ENCODE results near the gene PIEZO2.

Gene PIEZO2

DNA sequence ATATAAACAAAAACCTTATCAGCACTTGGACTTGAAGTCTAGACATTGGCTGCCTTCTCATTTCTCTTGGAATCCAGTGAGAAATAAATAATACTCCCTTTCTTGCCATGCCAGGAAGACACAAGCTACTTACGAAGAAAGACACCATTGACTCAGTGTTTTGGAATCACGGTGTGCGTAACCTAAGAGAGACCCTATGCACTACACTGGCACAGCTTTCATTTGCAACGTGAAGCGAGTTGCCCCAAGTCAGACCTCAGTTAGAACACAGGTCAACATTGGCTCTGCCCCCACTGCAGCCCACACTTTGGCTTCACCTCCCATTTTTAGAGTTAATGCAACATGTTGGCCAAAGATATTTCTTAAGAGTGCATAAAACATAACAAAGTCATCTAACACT, 54.2 kb downstream of the PIEZO2 start:
- no peaks in the 10 kb centered on the region for H3K4me1 ChIP-seq
- no peaks in the 10 kb centered on the region for H3K36me3 ChIP-seq
- H3K4me3 ChIP-seq (ENCODE audit: low read depth, low read length) = no peak overlapping the region
- TF ChIP-seq, protein P1, sequence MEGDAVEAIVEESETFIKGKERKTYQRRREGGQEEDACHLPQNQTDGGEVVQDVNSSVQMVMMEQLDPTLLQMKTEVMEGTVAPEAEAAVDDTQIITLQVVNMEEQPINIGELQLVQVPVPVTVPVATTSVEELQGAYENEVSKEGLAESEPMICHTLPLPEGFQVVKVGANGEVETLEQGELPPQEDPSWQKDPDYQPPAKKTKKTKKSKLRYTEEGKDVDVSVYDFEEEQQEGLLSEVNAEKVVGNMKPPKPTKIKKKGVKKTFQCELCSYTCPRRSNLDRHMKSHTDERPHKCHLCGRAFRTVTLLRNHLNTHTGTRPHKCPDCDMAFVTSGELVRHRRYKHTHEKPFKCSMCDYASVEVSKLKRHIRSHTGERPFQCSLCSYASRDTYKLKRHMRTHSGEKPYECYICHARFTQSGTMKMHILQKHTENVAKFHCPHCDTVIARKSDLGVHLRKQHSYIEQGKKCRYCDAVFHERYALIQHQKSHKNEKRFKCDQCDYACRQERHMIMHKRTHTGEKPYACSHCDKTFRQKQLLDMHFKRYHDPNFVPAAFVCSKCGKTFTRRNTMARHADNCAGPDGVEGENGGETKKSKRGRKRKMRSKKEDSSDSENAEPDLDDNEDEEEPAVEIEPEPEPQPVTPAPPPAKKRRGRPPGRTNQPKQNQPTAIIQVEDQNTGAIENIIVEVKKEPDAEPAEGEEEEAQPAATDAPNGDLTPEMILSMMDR (IDR thresholded peaks at IDR 0.05; ENCODE audit: low read depth, low read length) = no peak
- DNase-seq = no peak
- no peaks in the 10 kb centered on the region for H3K27me3 ChIP-seq
- H3K9me3 ChIP-seq = no peaks in the 10 kb centered on the region

GRCh38 chr18:11091746-11092145, 57.6 kb downstream of the PIEZO2 start:
- no peaks in the 10 kb centered on the region for H3K9me3 ChIP-seq
- no peak overlapping the region for H3K4me3 ChIP-seq (ENCODE audit: low read depth, low read length)
- TF ChIP-seq, protein P1 (IDR thresholded peaks at IDR 0.05; ENCODE audit: low read depth, low read length) = no peak
- no peaks in the 10 kb centered on the region for H3K27me3 ChIP-seq
- no peak for DNase-seq
- no peaks in the 10 kb centered on the region for H3K36me3 ChIP-seq
- H3K4me1 ChIP-seq = no peaks in the 10 kb centered on the region; the same call in 1 of the 2 replicates

- DNase-seq = no peak
- Histone ChIP-seq H3K9me3 (no peaks in the 10 kb centered on the region), H3K27me3 (no peaks in the 10 kb centered on the region), H3K4me3 (ENCODE audit: low read depth, low read length) (no peak overlapping the region), H3K36me3 (no peaks in the 10 kb centered on the region), H3K4me1 (no peaks in the 10 kb centered on the region; the same call in 1 of the 2 replicates)
- TF ChIP-seq, protein P1 (IDR thresholded peaks at IDR 0.05; ENCODE audit: low read depth, low read length) = no peak
These were observed 59.2 kb downstream of the PIEZO2 start for GRCh38 chr18:11089931-11090715.

GRCh38 chr18:11081009-11081532, 68.3 kb downstream of the PIEZO2 start:
- Histone ChIP-seq H3K27me3 (no peaks in the 10 kb centered on the region), H3K4me3 (ENCODE audit: low read depth, low read length) (no peak overlapping the region), H3K4me1 (no peaks in the 10 kb centered on the region), H3K9me3 (no peaks in the 10 kb centered on the region), H3K36me3 (no peaks in the 10 kb centered on the region)
- no peak for DNase-seq
- TF ChIP-seq, protein P1 (IDR thresholded peaks at IDR 0.05; ENCODE audit: low read depth, low read length) = no peak

DNA sequence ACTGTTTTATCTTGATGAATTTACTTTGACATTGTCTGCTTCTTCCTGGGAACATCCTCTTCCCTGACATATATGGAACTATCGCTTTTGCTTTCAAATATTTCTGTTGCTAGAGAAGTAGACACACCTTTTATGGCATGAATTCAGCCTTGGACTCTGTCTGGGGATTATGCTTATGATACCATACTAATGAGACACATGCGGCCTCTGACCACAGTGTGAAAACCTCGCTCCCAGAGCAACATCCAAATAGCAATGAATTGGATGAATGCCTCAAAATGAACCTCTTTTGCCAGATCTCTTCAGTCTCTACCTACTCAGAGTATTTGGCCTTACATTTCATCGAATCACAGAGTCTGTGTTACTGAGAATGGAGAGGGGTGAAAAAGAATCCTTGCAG, 70.9 kb downstream of the PIEZO2 start:
- Histone ChIP-seq H3K4me1 (no peaks in the 10 kb centered on the region), H3K27me3 (no peaks in the 10 kb centered on the region), H3K9me3 (no peaks in the 10 kb centered on the region), H3K36me3 (no peaks in the 10 kb centered on the region), H3K4me3 (ENCODE audit: low read depth, low read length) (no peak overlapping the region)
- TF ChIP-seq, protein P1 (IDR thresholded peaks at IDR 0.05; ENCODE audit: low read depth, low read length) = no peak
- DNase-seq = no peak

DNA sequence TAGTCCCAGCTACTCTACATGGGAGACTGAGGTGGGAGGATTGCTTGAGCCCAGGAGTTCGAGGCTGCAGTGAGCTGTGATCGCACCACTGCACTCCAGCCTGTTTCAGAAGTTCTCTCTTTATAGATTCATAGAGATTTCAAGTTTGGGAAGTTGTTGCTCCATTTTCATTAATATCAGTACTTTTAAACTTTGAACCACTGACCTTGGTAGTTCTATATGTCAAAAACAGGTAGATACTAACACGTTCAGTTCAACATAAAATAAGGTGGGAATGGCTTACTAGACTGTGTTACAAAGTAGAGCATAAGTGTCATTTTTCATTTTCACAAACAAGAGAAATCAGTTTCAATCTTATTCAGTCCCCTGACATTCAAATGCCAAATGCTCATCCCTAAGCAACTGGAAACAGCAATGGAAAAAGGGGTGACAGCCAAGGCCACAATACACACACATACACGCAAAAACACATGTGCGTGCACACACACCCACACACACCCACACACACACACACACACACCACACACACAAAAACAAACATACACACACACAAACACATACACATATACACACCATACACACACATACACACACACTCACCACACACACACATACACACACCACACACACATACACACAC, 71.7 kb downstream of the PIEZO2 start:
- H3K9me3 ChIP-seq = no peaks in the 10 kb centered on the region
- DNase-seq = no peak
- H3K36me3 ChIP-seq = no peaks in the 10 kb centered on the region
- TF ChIP-seq, protein P1 (IDR thresholded peaks at IDR 0.05; ENCODE audit: low read depth, low read length) = no peak
- no peak overlapping the region for H3K4me3 ChIP-seq (ENCODE audit: low read depth, low read length)
- no peaks in the 10 kb centered on the region for H3K27me3 ChIP-seq
- H3K4me1 ChIP-seq = no peaks in the 10 kb centered on the region
